OCI-LY1 (cell line): ENCODE data around the gene AGAP1.

Source experiments
- H2AFZ ChIP-seq: fragments of 200-600 bp; sonication (generic), shearing (Covaris generic); 2 replicates; pipeline ENCODE4 v1.6.0; 2014; ENCODE audit warnings: antibody characterized with exemption, mild to moderate bottlenecking, low read length
- H3F3A ChIP-seq: fragments of 200-600 bp; sonication (generic), shearing (Covaris generic); 2 replicates; pipeline ENCODE4 v1.6.0; 2014; ENCODE audit warnings: mild to moderate bottlenecking, antibody characterized with exemption, low read length, moderate library complexity; ENCODE audit not compliant: insufficient read depth
- H3K27ac ChIP-seq: fragments of 200-600 bp; sonication (generic); 2 replicates; pipeline ENCODE4 v1.5.1; 2014; ENCODE audit warnings: low read length, mixed run types, mild to moderate bottlenecking, low read depth; ENCODE audit not compliant: poor library complexity, severe bottlenecking
- H3K27me3 ChIP-seq: fragments of 200-600 bp; sonication (generic); 2 replicates; pipeline ENCODE4 v1.6.0; 2014; ENCODE audit warnings: antibody characterized with exemption, mild to moderate bottlenecking, low read length, moderate library complexity; ENCODE audit not compliant: insufficient read depth
- H3K36me3 ChIP-seq: fragments of 200-600 bp; sonication (generic); 2 replicates; pipeline ENCODE4 v1.6.1; 2014; ENCODE audit warnings: mild to moderate bottlenecking, antibody characterized with exemption, low read length, moderate library complexity, mixed read lengths; ENCODE audit not compliant: insufficient read depth
- H3K4me1 ChIP-seq: fragments of 200-600 bp; sonication (generic); 2 replicates; pipeline ENCODE4 v1.5.1; 2014; ENCODE audit warnings: mild to moderate bottlenecking, low read length, moderate library complexity; ENCODE audit not compliant: insufficient read depth, severe bottlenecking
- H3K4me2 ChIP-seq: fragments of 200-600 bp; sonication (generic), shearing (Covaris generic); 2 replicates; pipeline ENCODE4 v1.6.1; 2014; ENCODE audit warnings: low read length
- H3K4me3 ChIP-seq: fragments of 200-600 bp; sonication (generic); 2 replicates; pipeline ENCODE4 v1.5.1; 2014; ENCODE audit warnings: low read length, low read depth, mild to moderate bottlenecking, mixed read lengths; ENCODE audit not compliant: poor library complexity, severe bottlenecking
- H3K79me2 ChIP-seq: fragments of 200-600 bp; shearing (Covaris generic); 2 replicates; pipeline ENCODE4 v1.6.1; 2016; ENCODE audit warnings: mixed run types, low read length, mixed read lengths; ENCODE audit not compliant: insufficient read depth
- H3K9ac ChIP-seq: fragments of 200-600 bp; sonication (generic), shearing (Covaris generic); 2 replicates; pipeline ENCODE4 v1.6.1; 2014; ENCODE audit warnings: mild to moderate bottlenecking, low read length, mixed read lengths
- H3K9me2 ChIP-seq: fragments of 200-600 bp; sonication (generic), shearing (Covaris generic); 2 replicates; pipeline ENCODE4 v1.6.1; 2014; ENCODE audit warnings: low read depth, mild to moderate bottlenecking, low read length, mixed read lengths
- H3K9me3 ChIP-seq: fragments of 200-600 bp; shearing (Covaris generic); 2 replicates; pipeline ENCODE4 v1.6.1; 2014; ENCODE audit warnings: low read length, mixed read lengths
- H4K20me1 ChIP-seq: fragments of 200-600 bp; sonication (generic), shearing (Covaris generic); 2 replicates; pipeline ENCODE4 v1.6.0; 2016; ENCODE audit warnings: mild to moderate bottlenecking, low read length; ENCODE audit not compliant: insufficient read depth
- CTCF ChIP-seq: fragments of 200-600 bp; sonication (generic), shearing (Covaris generic); IDR thresholded peaks from 2 replicates; pipeline ENCODE4 v1.5.1; 2017; ENCODE audit warnings: mild to moderate bottlenecking, antibody characterized with exemption, low read length, moderate library complexity, mixed read lengths
- EZH2 ChIP-seq: fragments of 200-600 bp; sonication (generic), shearing (Covaris generic); IDR thresholded peaks from 2 replicates; pipeline ENCODE4 v1.8.0; 2017; ENCODE audit warnings: borderline replicate concordance, mixed run types, mild to moderate bottlenecking, antibody characterized with exemption, low read length, moderate library complexity, mixed read lengths

Gene AGAP1

DNA sequence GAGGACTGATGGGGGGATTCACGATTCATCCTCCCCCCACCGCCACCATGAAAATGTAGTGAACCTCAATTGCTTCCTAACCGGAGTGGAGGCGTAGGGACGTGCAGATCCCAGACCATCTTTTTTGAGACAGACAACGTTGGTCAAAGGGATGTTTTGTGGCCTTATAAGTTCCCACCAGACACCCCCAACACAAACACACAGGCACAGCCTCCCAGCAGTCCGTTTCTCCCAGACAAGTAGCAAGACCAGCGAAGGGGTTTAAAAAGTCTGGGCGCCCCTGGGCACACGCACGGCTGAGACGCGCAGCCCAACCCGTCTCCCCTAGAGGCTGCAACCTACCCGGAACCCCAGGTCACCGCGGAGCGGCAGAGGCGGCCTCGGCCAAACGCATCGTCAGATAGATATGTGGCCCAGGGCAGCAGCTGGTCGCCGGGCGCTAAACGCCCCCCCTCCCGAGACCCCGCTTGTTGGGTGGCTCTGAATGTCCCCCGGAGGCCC is 673.0 kb downstream of the AGAP1 start:
- H3K79me2 ChIP-seq: no peaks in the 10 kb centered on the region
- no peaks in the 10 kb centered on the region for H3K9me2 ChIP-seq
- no peaks in the 10 kb centered on the region for H3K9me3 ChIP-seq
- no peaks in the 10 kb centered on the region for H3F3A ChIP-seq
- H3K4me2 ChIP-seq: no peak overlapping the region
- H3K4me1 ChIP-seq: no peaks in the 10 kb centered on the region
- no peak overlapping the region for H3K4me3 ChIP-seq
- H3K36me3 ChIP-seq: no peaks in the 10 kb centered on the region
- TF ChIP-seq EZH2 (no peak), CTCF (no peak)
- H4K20me1 ChIP-seq: no peaks in the 10 kb centered on the region
- H3K27ac ChIP-seq: no peak overlapping the region
- no peak overlapping the region for H3K9ac ChIP-seq
- H2AFZ ChIP-seq: no peak overlapping the region
- no peaks in the 10 kb centered on the region for H3K27me3 ChIP-seq

DNA sequence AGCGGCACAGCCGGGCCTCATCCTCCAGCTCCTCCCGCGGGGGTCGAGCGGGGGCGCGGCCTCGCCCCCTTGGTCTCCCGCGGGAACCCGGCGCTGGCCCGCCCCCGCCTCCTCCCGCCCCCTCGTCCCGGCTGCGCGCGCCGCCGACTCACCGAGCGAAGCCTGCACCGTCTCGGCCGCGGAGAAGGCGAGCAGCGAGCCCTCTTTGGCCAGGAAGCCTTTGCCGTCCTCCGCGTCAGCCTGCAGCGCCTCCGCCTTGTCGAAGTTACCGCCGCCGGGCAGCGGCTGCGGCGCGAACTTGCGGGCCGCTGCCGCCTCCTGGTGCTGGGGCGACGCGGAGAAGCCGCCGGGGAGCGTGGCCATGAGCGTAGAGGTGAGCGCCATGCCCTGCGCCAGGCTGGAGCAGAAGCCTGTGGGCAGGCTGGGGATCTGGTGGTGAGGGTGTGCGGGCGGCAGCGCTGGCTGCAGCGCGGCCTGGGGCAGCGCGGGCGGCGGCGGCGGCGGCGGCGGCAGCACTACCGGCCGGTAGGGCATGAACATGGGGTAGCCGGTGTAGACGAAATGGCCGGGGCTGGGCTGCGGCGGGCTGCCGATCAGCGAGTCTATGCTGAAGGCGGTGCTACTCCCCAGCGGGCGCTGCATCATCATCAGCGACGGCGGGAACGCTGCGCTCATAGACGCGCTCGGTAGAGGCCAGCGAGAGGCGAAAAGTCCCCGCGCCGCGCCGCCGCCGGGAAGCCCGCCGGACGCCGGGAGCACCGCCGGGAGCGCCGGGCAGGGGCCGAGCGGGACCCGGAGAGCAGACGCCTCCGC is 673.7 kb downstream of the AGAP1 start:
- Histone ChIP-seq H3K9me2 (no peaks in the 10 kb centered on the region), H3K27ac (no peak overlapping the region)

More for the DNA sequence above, 673.7 kb downstream of the AGAP1 start:
- Histone ChIP-seq H3K27me3 (no peaks in the 10 kb centered on the region), H3K4me1 (no peaks in the 10 kb centered on the region), H3K4me3 (no peak overlapping the region), H3F3A (no peaks in the 10 kb centered on the region), H3K9me3 (no peaks in the 10 kb centered on the region), H2AFZ (no peak overlapping the region), H3K79me2 (no peaks in the 10 kb centered on the region), H3K4me2 (no peak overlapping the region), H3K9ac (no peak overlapping the region), H3K36me3 (no peaks in the 10 kb centered on the region), H4K20me1 (no peaks in the 10 kb centered on the region)
- no peak for TF ChIP-seq EZH2
- TF ChIP-seq CTCF: no peak
